GM19238 (cell line): ENCODE data around the gene PI4KA.
"Not testable (repeated sequence)": the region's sequence is repeated elsewhere in the genome, so short reads cannot be mapped to it uniquely, and the experiment has no call there.

ENCODE experiments used
- DNase-seq: peaks from one replicate; pipeline ENCODE4 v3.0.0; 2011; ENCODE audit warnings: low spot score; ENCODE audit not compliant: insufficient read length

PI4KA gene

DNA sequence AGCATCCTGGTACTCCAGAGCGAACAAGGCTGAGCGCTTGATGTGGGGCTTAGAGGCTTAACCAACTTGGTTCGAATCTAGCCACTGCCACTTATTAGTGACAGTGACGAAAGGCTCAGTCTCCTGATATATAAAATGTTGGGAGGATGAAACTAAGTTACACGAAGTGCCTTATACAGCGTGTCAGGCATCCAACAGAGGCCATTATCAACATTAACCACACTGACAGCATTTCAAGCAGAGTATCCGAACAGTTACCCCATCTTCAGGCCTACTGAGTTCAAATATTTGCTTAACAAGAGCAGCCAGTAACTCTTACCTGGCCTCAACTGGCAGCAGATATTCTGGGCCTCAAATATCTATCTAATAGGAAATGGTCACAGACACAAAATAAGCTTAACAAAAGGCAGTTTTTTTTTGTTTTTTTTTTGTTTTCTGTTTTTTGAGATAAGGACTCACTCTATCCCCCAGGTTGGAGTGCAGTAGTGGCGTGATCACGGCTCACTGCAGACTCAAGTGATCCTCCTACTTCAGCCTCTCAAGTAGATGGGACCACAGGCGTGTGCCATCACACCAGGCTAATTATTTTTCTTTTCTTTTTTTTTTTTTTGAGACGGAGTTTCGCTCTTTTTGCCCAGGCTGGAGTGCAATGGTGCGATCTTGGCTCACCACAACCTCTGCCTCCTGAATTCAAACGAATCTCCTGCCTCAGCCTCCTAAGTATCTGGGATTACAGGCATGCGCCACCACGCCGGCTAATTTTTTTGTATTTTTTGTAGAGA, 81.8 kb downstream of the PI4KA start:
- no peak for DNase-seq

GRCh38 chr22:20775342-20775895, 83.2 kb downstream of the PI4KA start:
- DNase-seq, result no peak

GRCh38 chr22:20774882-20775281, 83.7 kb downstream of the PI4KA start:
- DNase-seq, result no peak

- no peak for DNase-seq
These were observed 84.8 kb downstream of the PI4KA start, which contains the start of gene SERPIND1 for GRCh38 chr22:20773793-20774212. Gene SERPIND1, plus strand, starts transcription at chr22:20774113. Its CDS starts 5,200 bp downstream, at chr22:20779313.

DNA sequence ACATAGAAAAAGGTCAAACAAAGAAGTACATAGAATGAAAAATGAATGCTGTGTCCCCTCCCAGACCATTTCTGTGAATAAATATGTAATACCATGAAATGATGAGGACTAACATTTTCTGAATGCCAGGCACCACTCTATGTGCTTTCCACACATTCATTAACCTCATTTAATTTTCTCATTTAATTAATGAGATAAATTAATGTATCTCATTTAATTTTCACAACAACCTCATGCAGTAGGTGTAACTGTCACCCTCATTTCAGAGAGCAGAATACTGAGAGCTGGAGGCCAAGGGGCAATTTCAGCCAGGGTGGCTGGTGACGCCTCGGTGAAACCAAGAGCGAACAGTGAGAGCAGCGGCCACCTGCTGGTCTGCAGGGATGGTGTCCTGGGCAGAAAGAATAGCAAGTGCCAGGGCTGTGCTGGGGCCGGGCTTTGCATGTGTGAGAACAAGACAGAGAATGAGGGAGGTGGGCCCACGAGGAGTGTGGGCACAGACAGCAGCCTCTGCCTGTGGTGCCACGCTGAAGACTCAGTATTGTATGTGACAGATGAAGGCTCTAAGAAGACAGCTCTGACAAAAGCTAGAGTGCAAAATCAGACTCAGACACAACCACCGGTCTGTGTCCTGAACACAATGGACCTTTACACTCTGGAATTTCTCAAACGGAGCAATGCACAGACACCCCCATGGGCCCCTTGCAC, 86.5 kb downstream of the PI4KA start:
- DNase-seq, result no peak

GRCh38 chr22:20769496-20769826, 89.2 kb downstream of the PI4KA start:
- DNase-seq, result not testable (repeated sequence)

DNA sequence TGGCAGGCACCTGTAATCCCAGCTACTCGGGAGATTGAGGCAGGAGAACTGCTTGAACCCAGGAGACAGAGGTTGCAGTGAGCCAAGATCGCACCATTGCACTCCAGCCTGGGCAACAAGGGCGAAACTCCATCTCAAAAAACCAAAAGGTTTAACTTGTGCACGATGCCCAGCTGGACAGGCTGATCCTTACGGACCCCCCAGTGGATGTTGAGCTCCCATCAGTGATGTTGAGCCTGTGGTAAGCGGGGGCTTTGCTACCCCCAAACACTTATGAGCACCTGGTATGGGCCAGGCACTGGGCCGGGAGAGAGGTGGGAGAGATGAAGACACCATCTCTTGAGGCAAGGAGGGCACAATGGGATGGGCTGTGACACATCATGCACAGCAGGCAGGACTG, 92.1 kb downstream of the PI4KA start:
- no peak for DNase-seq

GRCh38 chr22:20765938-20766337, 92.7 kb downstream of the PI4KA start:
- no peak for DNase-seq

- DNase-seq, result no peak
These were observed 93.9 kb downstream of the PI4KA start for GRCh38 chr22:20764729-20765128.

- no peak for DNase-seq
These were observed 94.2 kb downstream of the PI4KA start for GRCh38 chr22:20764471-20764720.

GRCh38 chr22:20763630-20764470, 94.8 kb downstream of the PI4KA start:
- no peak for DNase-seq

DNA sequence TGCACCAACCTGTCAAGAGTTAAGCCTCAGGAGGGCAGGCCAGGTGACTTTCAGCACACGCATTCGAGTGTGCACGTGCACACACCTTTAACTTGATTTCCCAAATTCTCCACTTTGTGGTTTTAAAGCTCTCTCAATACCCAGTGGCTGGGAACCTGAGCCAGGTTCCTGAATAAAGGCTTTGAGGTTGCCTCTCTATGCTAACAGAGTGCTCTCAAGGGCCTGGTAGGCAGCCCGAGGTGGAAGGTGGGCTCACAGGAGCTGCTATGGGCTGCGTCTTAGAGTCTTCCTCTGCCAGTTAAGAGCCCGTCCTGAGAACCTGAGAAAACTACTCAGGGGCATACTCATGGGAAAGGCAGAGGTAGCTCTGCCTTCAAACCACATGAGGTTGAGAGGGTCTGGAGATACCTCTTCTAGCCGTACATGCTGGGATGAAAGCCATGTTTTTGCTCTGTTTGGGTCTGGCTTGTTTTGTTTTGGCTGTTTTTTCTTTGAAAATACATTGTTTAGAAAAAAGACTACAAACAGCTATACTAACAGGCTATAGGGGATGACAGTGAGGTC, 96.3 kb downstream of the PI4KA start:
- DNase-seq, result no peak

GRCh38 chr22:20761536-20761935, 97.1 kb downstream of the PI4KA start:
- DNase-seq, result no peak

DNA sequence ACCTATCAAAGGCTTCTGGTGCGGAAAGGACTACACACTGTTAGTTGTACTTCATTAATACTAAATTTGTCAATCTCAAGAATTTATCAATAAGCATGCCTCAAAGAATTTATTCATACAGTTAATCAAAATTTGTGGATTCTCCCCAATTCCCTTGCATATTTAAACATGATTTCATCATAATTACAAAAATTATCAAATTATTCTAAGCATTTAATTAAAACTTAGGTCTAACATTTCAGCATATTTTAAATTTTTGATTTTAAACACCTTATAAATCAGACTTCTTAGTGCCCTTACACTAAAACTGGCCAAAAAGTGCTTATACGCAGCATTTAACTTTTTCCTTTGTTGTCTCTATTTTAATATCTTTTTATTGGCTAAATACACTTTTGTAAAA, 98.5 kb downstream of the PI4KA start:
- no peak for DNase-seq

DNA sequence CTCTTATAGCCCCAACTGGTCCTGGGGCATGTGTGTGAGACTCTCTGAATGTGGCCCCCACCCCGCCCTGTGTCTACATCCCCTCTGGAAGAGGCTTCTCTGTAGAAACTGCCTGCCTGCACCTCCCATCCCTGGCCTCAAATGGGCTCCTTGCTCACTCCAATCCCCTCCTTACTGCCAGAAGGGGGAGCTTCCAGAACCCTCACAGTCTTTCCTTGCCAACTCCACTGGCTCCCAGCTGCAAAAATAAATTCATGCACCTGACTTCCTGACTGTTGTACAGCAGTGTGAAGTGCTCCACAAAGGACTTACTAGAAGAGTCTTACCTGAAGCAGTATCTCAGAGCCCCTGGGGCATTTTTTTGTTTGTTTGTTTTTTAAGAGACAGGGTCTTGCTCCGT, 99.9 kb downstream of the PI4KA start:
- no peak for DNase-seq

- DNase-seq, result no peak
These were observed 101.8 kb downstream of the PI4KA start for GRCh38 chr22:20756846-20757245.

DNA sequence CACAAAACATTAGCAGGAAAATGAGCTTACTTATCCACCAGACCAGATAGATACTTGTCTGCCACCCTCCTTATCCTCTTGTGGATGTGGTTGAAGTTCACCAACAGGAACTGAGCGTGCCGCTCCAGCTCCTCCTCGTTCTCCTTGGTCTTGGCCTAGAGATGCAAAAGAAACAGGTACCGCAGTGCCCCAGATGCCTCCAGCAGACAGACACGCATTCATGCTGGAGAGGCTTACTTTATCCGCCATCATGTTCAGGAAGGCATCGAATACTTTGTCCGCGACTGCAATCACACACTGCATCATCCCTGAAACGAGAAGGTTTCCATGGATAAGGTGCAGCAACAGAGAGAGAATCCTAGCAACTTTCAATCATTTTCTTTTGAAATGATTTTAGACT, 105.7 kb downstream of the PI4KA start:
- DNase-seq, result no peak

DNA sequence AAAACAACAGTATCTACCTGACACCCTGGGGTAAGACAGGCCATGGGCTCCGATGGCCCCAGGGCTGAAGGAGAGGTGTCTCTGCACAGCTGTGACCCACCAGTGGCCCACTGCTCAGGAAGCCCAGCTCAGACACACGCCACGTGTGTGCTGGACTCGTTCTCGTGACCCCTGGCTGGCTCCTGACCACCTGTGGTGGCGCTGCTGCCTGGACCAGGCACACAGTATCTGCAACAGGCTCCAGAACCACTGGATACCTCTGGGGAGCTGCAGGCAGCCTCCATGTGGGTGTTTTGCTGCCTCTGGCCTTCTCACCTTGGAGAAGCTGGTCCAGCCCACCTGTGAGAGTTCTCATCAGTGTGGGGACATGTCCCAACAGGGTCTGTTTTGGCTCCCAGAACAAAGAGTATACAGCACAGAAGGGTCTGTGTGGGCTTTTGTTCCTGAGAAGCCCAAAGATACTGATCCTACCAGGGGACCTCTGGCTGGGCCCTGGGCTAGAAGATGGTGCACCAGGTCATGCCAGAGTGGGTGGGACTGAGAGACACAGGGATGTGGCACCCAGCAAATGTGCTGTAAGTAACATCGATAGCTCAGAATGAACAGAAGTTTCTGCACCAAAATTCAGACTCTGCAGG, 106.4 kb downstream of the PI4KA start:
- DNase-seq, result no peak

GRCh38 chr22:20751185-20751851, 107.3 kb downstream of the PI4KA start:
- no peak for DNase-seq

DNA sequence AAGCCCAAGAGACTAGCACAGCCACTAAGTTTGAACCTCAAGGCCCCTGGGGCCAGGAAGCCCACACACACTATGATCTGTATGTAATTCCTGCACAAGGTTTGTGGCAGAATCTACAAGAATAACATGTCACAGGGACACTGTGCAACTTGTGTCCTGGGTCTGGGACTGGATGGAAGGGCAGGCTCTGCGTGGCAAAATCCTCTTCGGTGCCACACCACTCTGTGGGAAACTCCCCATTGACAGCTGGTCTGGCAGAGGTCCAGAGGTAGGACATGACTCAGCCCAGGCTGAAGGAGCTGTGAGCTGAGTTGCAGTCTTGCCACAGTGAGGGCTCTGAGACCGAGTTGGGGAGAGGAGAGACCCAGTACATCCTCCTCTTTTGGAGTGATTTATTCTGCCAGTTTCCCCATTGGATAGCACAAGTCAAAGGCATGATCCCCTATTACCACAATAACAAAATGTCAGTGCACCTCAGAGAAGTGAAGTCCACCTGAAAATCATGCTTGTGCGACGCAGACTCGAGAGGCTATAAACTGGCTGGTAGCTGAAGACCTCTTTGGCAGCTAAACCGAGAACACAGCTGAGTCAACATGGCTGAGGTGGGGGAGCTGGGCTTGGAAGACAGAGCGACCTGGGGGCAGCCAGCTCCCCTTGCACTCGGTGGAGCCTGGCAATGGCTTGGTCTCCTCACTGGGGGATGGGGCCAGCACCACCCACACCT, 108.0 kb downstream of the PI4KA start:
- DNase-seq, result peak; percentile 45
